ENCODE data around the gene GALNTL6. TPM values are rescaled to one million over a fixed set of nuclear protein-coding genes. Genes with fewer than 3 reads are reported as not detected.

The GALNTL6 gene
- total and polyA plus RNA-seq, 2 donors from 2014 or later = 0.60 TPM; not detected in 1

DNA sequence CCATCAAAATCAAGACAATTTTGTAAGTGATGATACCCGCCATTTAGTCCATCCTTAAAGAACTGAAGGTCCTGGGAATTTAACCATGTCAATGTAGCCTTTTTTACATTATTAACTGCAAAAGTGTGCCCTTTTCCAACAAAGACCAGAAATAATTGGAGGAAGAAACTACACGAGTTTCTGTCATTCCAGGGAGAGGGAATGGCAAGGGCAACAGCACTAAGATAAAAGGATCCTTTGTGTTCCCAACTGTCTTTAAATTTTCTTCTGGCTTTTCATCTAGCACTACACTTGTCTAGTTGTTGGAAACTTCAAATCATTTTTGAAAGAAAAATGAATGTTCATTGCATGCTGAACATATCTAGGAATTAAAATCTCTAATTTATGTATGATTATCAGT lies 286.2 kb downstream of the GALNTL6 start:
- Histone ChIP-seq H3K27ac (ENCODE audit: low read depth in 2 of 2, low read length in 2 of 2) (no peak overlapping the region), H3K9ac (ENCODE audit: low read length in 3 of 3) (no peak overlapping the region), H3K9me3 (ENCODE audit: control insufficient read depth in 2 of 3, insufficient read depth in 1 of 3, low read length in 3 of 3) (no peaks in the 10 kb centered on the region), H3K36me3 (ENCODE audit: control insufficient read depth in 2 of 3, insufficient read depth in 3 of 3, low read length in 3 of 3) (no peaks in the 10 kb centered on the region), H3K27me3 (ENCODE audit: control insufficient read depth, insufficient read depth, low read length) (no peaks in the 10 kb centered on the region), H3K4me3 (ENCODE audit: low read length in 3 of 3) (no peak overlapping the region), H3K4me1 (ENCODE audit: control insufficient read depth in 2 of 3, insufficient read depth in 2 of 3, low read depth in 1 of 3, low read length in 3 of 3) (no peaks in the 10 kb centered on the region)
- TF ChIP-seq, protein P1, sequence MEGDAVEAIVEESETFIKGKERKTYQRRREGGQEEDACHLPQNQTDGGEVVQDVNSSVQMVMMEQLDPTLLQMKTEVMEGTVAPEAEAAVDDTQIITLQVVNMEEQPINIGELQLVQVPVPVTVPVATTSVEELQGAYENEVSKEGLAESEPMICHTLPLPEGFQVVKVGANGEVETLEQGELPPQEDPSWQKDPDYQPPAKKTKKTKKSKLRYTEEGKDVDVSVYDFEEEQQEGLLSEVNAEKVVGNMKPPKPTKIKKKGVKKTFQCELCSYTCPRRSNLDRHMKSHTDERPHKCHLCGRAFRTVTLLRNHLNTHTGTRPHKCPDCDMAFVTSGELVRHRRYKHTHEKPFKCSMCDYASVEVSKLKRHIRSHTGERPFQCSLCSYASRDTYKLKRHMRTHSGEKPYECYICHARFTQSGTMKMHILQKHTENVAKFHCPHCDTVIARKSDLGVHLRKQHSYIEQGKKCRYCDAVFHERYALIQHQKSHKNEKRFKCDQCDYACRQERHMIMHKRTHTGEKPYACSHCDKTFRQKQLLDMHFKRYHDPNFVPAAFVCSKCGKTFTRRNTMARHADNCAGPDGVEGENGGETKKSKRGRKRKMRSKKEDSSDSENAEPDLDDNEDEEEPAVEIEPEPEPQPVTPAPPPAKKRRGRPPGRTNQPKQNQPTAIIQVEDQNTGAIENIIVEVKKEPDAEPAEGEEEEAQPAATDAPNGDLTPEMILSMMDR (IDR thresholded peaks at IDR 0.05; ENCODE audit: borderline replicate concordance, extremely low read depth, insufficient read depth) = no peak
- FAIRE-seq (no peak), DNase-seq (no peak)
- intact Hi-C loops (cut with DNase I) = no loop called here

DNA sequence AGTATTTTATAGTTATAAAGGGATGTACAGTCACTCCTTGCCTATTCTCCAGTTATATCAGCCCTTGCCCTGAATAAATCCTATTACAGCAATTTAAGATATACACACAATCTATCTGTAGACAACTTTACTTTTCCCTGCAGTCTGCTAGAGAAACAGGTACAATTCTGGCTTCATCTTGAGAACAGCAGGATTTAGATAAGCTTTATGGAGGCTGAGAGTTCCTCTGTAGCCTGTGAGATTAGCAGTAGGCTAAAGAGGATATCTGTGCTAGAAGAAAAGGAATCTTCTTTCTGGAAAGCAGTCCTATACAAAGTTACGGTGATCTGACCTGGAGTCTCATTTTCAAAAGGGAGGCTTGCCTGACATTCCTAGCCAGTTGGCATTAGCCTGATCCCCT lies 290.3 kb downstream of the GALNTL6 start:
- H3K36me3 ChIP-seq (ENCODE audit: control insufficient read depth in 2 of 3, insufficient read depth in 3 of 3, low read length in 3 of 3) = no peaks in the 10 kb centered on the region
- FAIRE-seq (no peak), DNase-seq (no peak)
- no peak overlapping the region for H3K4me3 ChIP-seq (ENCODE audit: low read length in 3 of 3)
- H3K27ac ChIP-seq (ENCODE audit: low read depth in 2 of 2, low read length in 2 of 2) = no peak overlapping the region
- intact Hi-C loops (cut with DNase I) = no loop called here
- TF ChIP-seq, protein P1 (IDR thresholded peaks at IDR 0.05; ENCODE audit: borderline replicate concordance, extremely low read depth, insufficient read depth) = no peak
- no peaks in the 10 kb centered on the region for H3K9me3 ChIP-seq (ENCODE audit: control insufficient read depth in 2 of 3, insufficient read depth in 1 of 3, low read length in 3 of 3)
- H3K27me3 ChIP-seq (ENCODE audit: control insufficient read depth, insufficient read depth, low read length) = no peaks in the 10 kb centered on the region
- H3K9ac ChIP-seq (ENCODE audit: low read length in 3 of 3) = no peak overlapping the region
- H3K4me1 ChIP-seq (ENCODE audit: control insufficient read depth in 2 of 3, insufficient read depth in 2 of 3, low read depth in 1 of 3, low read length in 3 of 3) = no peaks in the 10 kb centered on the region

DNA sequence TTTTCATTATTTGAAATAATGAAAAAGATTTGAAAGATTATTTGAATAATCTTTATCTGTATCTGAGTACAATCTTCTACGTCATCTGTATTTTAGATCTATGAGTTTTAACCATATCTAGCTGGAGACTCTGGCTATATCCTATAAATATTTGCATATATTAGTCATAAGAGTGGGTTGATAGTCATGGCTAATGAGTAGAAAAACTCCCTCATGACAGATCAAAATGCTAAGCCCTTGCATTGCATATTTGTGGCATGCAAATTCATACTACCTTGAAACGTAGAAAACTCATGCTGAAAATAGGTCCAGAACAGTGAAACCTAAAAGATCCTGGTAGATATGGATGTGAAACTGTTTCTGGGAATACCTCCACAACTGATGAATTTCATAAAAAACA lies 291.3 kb downstream of the GALNTL6 start:
- Histone ChIP-seq H3K4me1 (ENCODE audit: control insufficient read depth in 2 of 3, insufficient read depth in 2 of 3, low read depth in 1 of 3, low read length in 3 of 3) (no peaks in the 10 kb centered on the region), H3K9me3 (ENCODE audit: control insufficient read depth in 2 of 3, insufficient read depth in 1 of 3, low read length in 3 of 3) (no peaks in the 10 kb centered on the region), H3K27me3 (ENCODE audit: control insufficient read depth, insufficient read depth, low read length) (no peaks in the 10 kb centered on the region), H3K9ac (ENCODE audit: low read length in 3 of 3) (no peak overlapping the region), H3K4me3 (ENCODE audit: low read length in 3 of 3) (no peak overlapping the region), H3K36me3 (ENCODE audit: control insufficient read depth in 2 of 3, insufficient read depth in 3 of 3, low read length in 3 of 3) (no peaks in the 10 kb centered on the region), H3K27ac (ENCODE audit: low read depth in 2 of 2, low read length in 2 of 2) (no peak overlapping the region)
- DNase-seq (no peak), FAIRE-seq (no peak)
- intact Hi-C loops (cut with DNase I) = no loop called here
- TF ChIP-seq, protein P1 (IDR thresholded peaks at IDR 0.05; ENCODE audit: borderline replicate concordance, extremely low read depth, insufficient read depth) = no peak

DNA sequence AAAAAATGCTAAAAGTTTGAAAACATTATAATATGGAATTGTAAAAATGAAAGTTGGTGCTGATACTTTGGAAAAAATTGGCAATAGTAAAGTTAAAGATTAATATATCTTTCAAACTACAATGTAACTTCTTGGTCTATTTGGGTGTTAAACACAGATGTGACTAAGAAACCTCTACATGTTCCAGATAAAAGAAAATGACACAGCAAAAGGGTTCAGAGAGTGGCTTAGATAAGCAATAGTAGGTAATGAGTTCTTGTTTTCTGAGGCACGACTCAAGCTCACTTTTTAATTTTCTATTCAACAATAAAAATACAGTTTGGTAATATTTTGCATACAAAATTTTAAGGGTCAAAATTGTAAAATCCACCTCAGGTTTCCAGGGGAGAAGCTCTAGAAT lies 292.7 kb downstream of the GALNTL6 start:
- no peaks in the 10 kb centered on the region for H3K4me1 ChIP-seq (ENCODE audit: control insufficient read depth in 2 of 3, insufficient read depth in 2 of 3, low read depth in 1 of 3, low read length in 3 of 3)
- H3K9me3 ChIP-seq (ENCODE audit: control insufficient read depth in 2 of 3, insufficient read depth in 1 of 3, low read length in 3 of 3) = no peaks in the 10 kb centered on the region
- DNase-seq (no peak), FAIRE-seq (no peak)
- TF ChIP-seq, protein P1 (IDR thresholded peaks at IDR 0.05; ENCODE audit: borderline replicate concordance, extremely low read depth, insufficient read depth) = no peak
- H3K36me3 ChIP-seq (ENCODE audit: control insufficient read depth in 2 of 3, insufficient read depth in 3 of 3, low read length in 3 of 3) = no peaks in the 10 kb centered on the region
- no peak overlapping the region for H3K27ac ChIP-seq (ENCODE audit: low read depth in 2 of 2, low read length in 2 of 2)
- no peak overlapping the region for H3K4me3 ChIP-seq (ENCODE audit: low read length in 3 of 3)
- H3K27me3 ChIP-seq (ENCODE audit: control insufficient read depth, insufficient read depth, low read length) = no peaks in the 10 kb centered on the region
- intact Hi-C loops (cut with DNase I) = no loop called here
- no peak overlapping the region for H3K9ac ChIP-seq (ENCODE audit: low read length in 3 of 3)

All from kidney (tissue), 14 donors.